Natural killer cell (primary cell): Measurements from ENCODE around the gene PALS2. TPM values are rescaled to one million over a fixed set of nuclear protein-coding genes. Genes with fewer than 3 reads are reported as not detected.
A peak's percentile ranks its signal among the peaks of the same experiment; 100 is the strongest.

ENCODE experiments used
- ATAC-seq, 3 donors: fragments of 150-1000 bp in 2 of 3; fragments of 200-7000 bp in 1 of 3; cut with Tn5 transposase; 1 replicate in 1 of 3; 2 replicates in 2 of 3; pipeline ENCODE4 v1.10.0; 2021; ENCODE audit warnings: mild to moderate bottlenecking in 2 of 3, moderate library complexity in 2 of 3
- DNase-seq, 2 donors: peaks; one replicate each; pipeline versions ENCODE4 v3.0.0 to v3.0.0-alpha.2; 2013 to 2021; ENCODE audit warnings: mixed read lengths in 1 of 2
- H3K27ac ChIP-seq: one replicate; pipeline ENCODE4 v1.5.1; 2013; ENCODE audit warnings: mild to moderate bottlenecking, low read length
- H3K27me3 ChIP-seq: one replicate; pipeline ENCODE4 v1.6.1; 2013; ENCODE audit warnings: low read length; ENCODE audit not compliant: control insufficient read depth, insufficient read depth
- H3K36me3 ChIP-seq: one replicate; pipeline ENCODE4 v1.6.1; 2013; ENCODE audit warnings: low read length; ENCODE audit not compliant: control insufficient read depth, insufficient read depth
- H3K4me1 ChIP-seq: one replicate; pipeline ENCODE4 v1.6.1; 2013; ENCODE audit warnings: low read length; ENCODE audit not compliant: control insufficient read depth, insufficient read depth
- H3K4me3 ChIP-seq: one replicate; pipeline ENCODE4 v1.5.1; 2013; ENCODE audit warnings: low read length
- H3K9me3 ChIP-seq: one replicate; pipeline ENCODE4 v1.6.1; 2013; ENCODE audit warnings: low read length; ENCODE audit not compliant: control insufficient read depth, insufficient read depth
- H3K27ac Mint-ChIP-seq, 2 donors: one replicate each; pipeline ENCODE4 v1.8.0; 2022; ENCODE audit warnings: mild to moderate bottlenecking in 2 of 2, mixed read lengths in 2 of 2, moderate library complexity in 1 of 2
- H3K27me3 Mint-ChIP-seq, 2 donors: one replicate each; pipeline ENCODE4 v1.8.0; 2022; ENCODE audit warnings: low read depth in 2 of 2, mixed read lengths in 2 of 2
- H3K36me3 Mint-ChIP-seq: one replicate; pipeline ENCODE4 v1.8.0; 2022; ENCODE audit warnings: mixed read lengths
- H3K4me1 Mint-ChIP-seq, 2 donors: one replicate each; pipeline ENCODE4 v1.8.0; 2022; ENCODE audit warnings: mixed read lengths in 2 of 2
- H3K4me3 Mint-ChIP-seq: one replicate; pipeline ENCODE4 v1.8.0; 2022; ENCODE audit warnings: mild to moderate bottlenecking, moderate library complexity, mixed read lengths
- H3K9me3 Mint-ChIP-seq, 2 donors: one replicate each; pipeline ENCODE4 v1.8.0; 2022; ENCODE audit warnings: mixed read lengths in 2 of 2
- WGBS: methylation state at CpG from one replicate; pipeline ENCODE4 v1.1.7; 2013; ENCODE audit warnings: missing lambda C conversion rate; ENCODE audit not compliant: insufficient coverage; 5-methylcytosine and 5-hydroxymethylcytosine counted together
- intact Hi-C: fragments of 100-400 bp; cut with micrococcal nuclease; formaldehyde crosslinking; loops from one replicate; pipeline ENCODE4 v1.14.2; 2022
- total RNA-seq, 4 donors: library from RNA; stranded (reverse); fragments of 120-200 nt in 1 of 4; gene quantifications; one replicate each; pipeline versions ENCODE4 v1.2.3 to v1.2.4, GENCODE V29; 2013 to 2022
- TF ChIP-seq, protein P1 (sequence below): fragments of 200-600 bp; IDR thresholded peaks from one replicate; pipeline ENCODE4 v1.8.0; 2022; ENCODE audit warnings: antibody characterized with exemption

PALS2 gene
- total RNA-seq, 3 donors from 2014 or later (not counting 1 experiment from before 2014, with no cell fraction given) = 15.2 to 16.3 (median 15.4) TPM

DNA sequence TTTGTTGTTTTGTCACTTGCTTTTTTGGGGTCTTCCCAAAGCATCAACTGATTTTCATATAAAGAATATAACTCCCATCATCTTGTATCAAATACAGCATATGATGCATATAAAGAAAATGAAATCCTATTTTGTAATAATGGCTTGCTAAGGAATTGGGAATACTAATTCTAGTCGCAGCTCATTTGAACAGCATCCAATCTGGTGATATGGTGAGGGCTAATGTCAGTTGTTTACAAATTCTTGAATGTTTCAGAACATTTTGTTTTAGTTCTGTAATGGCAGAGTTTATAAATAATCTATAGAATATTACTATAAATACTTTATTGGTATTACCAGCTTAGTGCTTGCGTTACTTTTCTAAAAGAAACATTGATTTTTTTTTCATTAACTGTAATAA is 8.9 kb downstream of the PALS2 start:
- Histone ChIP-seq H3K27ac (no peak overlapping the region), H3K4me3 (no peak overlapping the region), H3K27me3 (no peaks in the 10 kb centered on the region), H3K9me3 (no peaks in the 10 kb centered on the region), H3K4me1 (no peaks in the 10 kb centered on the region), H3K36me3 (no peaks in the 10 kb centered on the region)
- Mint-ChIP-seq H3K27me3 (peaks cover 7 to 9% of the 10 kb centered on the region in 2 donors), H3K9me3 (no peaks in the 10 kb centered on the region), H3K4me3 (no peak overlapping the region), H3K36me3 (no peaks in the 10 kb centered on the region), H3K4me1 (peaks cover 0 to 6% of the 10 kb centered on the region in 2 donors), H3K27ac (no peak overlapping the region)
- TF ChIP-seq, protein P1, sequence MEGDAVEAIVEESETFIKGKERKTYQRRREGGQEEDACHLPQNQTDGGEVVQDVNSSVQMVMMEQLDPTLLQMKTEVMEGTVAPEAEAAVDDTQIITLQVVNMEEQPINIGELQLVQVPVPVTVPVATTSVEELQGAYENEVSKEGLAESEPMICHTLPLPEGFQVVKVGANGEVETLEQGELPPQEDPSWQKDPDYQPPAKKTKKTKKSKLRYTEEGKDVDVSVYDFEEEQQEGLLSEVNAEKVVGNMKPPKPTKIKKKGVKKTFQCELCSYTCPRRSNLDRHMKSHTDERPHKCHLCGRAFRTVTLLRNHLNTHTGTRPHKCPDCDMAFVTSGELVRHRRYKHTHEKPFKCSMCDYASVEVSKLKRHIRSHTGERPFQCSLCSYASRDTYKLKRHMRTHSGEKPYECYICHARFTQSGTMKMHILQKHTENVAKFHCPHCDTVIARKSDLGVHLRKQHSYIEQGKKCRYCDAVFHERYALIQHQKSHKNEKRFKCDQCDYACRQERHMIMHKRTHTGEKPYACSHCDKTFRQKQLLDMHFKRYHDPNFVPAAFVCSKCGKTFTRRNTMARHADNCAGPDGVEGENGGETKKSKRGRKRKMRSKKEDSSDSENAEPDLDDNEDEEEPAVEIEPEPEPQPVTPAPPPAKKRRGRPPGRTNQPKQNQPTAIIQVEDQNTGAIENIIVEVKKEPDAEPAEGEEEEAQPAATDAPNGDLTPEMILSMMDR = no peak
- intact Hi-C loops = loop anchor here (10.0 kb wide), 1 partner anchor 887 kb away; no protein-coding TSS in a partner anchor
- DNase-seq (no peak), ATAC-seq (no peak)
- 100% methylated on average over 1 of the region's 2 CpGs for WGBS

DNA sequence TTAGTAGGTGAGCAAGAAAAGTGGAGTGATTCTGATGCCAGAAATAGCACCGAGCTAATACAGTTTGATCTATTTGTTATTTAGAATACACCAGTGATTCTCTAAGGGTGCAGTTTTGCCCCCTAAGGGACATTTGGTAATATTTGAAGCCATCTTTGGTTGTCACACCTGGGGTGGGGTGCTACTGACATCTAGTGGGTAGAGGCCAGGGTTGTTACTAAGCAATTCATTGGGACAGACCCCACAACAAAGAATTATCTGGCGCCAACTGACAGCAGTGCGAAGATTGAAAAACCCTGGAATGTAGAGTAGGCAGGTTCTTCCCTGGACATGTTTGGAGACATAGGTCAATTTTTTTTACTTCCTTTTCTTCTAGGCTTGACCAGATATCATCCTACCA is 14.6 kb downstream of the PALS2 start:
- no peaks in the 10 kb centered on the region for H3K36me3 Mint-ChIP-seq
- 85% methylated on average over 2 of the region's 3 CpGs for WGBS
- H3K4me1 Mint-ChIP-seq = peaks cover 0 to 5% of the 10 kb centered on the region in 2 donors
- DNase-seq (peak; percentile 31 to 80), ATAC-seq (peak; percentile 73 to 89 (median 87))
- Histone ChIP-seq H3K36me3 (no peaks in the 10 kb centered on the region), H3K4me3 (no peak overlapping the region), H3K4me1 (no peaks in the 10 kb centered on the region), H3K27ac (no peak overlapping the region), H3K27me3 (no peaks in the 10 kb centered on the region), H3K9me3 (no peaks in the 10 kb centered on the region)
- H3K4me3 Mint-ChIP-seq = no peak overlapping the region
- TF ChIP-seq, protein P1 = peak; percentile 74
- H3K27me3 Mint-ChIP-seq = peaks cover 2 to 9% of the 10 kb centered on the region in 2 donors
- intact Hi-C loops = loop anchor here (1.0 to 10.0 kb wide), 3 partner anchors 185 to 893 kb away; no protein-coding TSS in a partner anchor
- H3K9me3 Mint-ChIP-seq = no peaks in the 10 kb centered on the region
- H3K27ac Mint-ChIP-seq = no peak overlapping the region

GRCh38 chr7:24591152-24591551 is 17.9 kb downstream of the PALS2 start:
- peaks cover 0 to 9% of the 10 kb centered on the region in 2 donors for H3K4me1 Mint-ChIP-seq
- H3K4me1 ChIP-seq = no peaks in the 10 kb centered on the region
- no peaks in the 10 kb centered on the region for H3K27me3 ChIP-seq
- H3K27ac ChIP-seq = no peak overlapping the region
- no peaks in the 10 kb centered on the region for H3K27me3 Mint-ChIP-seq
- H3K4me3 Mint-ChIP-seq = no peak overlapping the region
- DNase-seq = no peak
- no peaks in the 10 kb centered on the region for H3K36me3 Mint-ChIP-seq
- no peaks in the 10 kb centered on the region for H3K9me3 Mint-ChIP-seq
- H3K9me3 ChIP-seq = no peaks in the 10 kb centered on the region
- no peak overlapping the region for H3K4me3 ChIP-seq
- H3K36me3 ChIP-seq = no peaks in the 10 kb centered on the region
- H3K27ac Mint-ChIP-seq = no peak overlapping the region
- ATAC-seq = no peak
- TF ChIP-seq, protein P1 = no peak
- intact Hi-C loops = no loop called here
- no CpG with 5 or more reads among the region's 1 CpG for WGBS
